ENCODE results near the gene SMG9.

- TF ChIP-seq, protein P1, sequence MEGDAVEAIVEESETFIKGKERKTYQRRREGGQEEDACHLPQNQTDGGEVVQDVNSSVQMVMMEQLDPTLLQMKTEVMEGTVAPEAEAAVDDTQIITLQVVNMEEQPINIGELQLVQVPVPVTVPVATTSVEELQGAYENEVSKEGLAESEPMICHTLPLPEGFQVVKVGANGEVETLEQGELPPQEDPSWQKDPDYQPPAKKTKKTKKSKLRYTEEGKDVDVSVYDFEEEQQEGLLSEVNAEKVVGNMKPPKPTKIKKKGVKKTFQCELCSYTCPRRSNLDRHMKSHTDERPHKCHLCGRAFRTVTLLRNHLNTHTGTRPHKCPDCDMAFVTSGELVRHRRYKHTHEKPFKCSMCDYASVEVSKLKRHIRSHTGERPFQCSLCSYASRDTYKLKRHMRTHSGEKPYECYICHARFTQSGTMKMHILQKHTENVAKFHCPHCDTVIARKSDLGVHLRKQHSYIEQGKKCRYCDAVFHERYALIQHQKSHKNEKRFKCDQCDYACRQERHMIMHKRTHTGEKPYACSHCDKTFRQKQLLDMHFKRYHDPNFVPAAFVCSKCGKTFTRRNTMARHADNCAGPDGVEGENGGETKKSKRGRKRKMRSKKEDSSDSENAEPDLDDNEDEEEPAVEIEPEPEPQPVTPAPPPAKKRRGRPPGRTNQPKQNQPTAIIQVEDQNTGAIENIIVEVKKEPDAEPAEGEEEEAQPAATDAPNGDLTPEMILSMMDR (IDR thresholded peaks at IDR 0.05; ENCODE audit: low read depth, low read length, missing input control), result no peak
- TF ChIP-seq TAF1 (conservative IDR thresholded peaks at IDR 0.05) (no peak), RXRA (IDR thresholded peaks at IDR 0.05) (no peak), ZBTB33 (IDR thresholded peaks at IDR 0.05) (no peak)
Observed at GRCh38 chr19:43804432-43804831, 49.7 kb upstream of the SMG9 start.
